Gastroesophageal sphincter (tissue), 4 donors: ENCODE results near the gene CDCA7. TPM values are rescaled to one million over a fixed set of nuclear protein-coding genes. Genes with fewer than 3 reads are reported as not detected.
"Not testable (repeated sequence)": the region's sequence is repeated elsewhere in the genome, so short reads cannot be mapped to it uniquely, and the experiment has no call there.

Source experiments
- ATAC-seq: fragments of 150-250 bp; one replicate; pipeline ENCODE4 v1.9.1; 2016; ENCODE audit warnings: mild to moderate bottlenecking, moderate library complexity
- H3K27ac ChIP-seq, 4 donors: fragments of 200-600 bp; sonication (generic) in 3 of 4; 1 replicate in 3 of 4; 2 replicates in 1 of 4; pipeline ENCODE4 v1.5.1; 2016 to 2019
- H3K27me3 ChIP-seq: fragments of 200-600 bp; sonication (generic); one replicate; pipeline ENCODE4 v1.5.1; 2019
- H3K36me3 ChIP-seq, 2 donors: fragments of 200-600 bp; sonication (generic); one replicate each; pipeline ENCODE4 v1.5.1; 2019; ENCODE audit warnings: control low read depth in 1 of 2
- H3K4me1 ChIP-seq, 3 donors: fragments of 200-600 bp; sonication (generic); 1 replicate in 2 of 3; 2 replicates in 1 of 3; pipeline ENCODE4 v1.5.1; 2016 to 2019; ENCODE audit warnings: control low read depth in 2 of 3
- H3K4me3 ChIP-seq, 2 donors: fragments of 200-600 bp; sonication (generic); one replicate each; pipeline ENCODE4 v1.5.1; 2019; ENCODE audit warnings: mild to moderate bottlenecking in 1 of 2, moderate library complexity in 1 of 2
- H3K9me3 ChIP-seq, 3 donors: fragments of 200-600 bp; sonication (generic); one replicate each; pipeline ENCODE4 v1.5.1; 2017 to 2019; ENCODE audit warnings: control low read depth in 2 of 3
- EP300 ChIP-seq: sonication (generic); formaldehyde crosslinking; IDR thresholded peaks from one replicate; pipeline ENCODE4 v1.6.1; 2017; ENCODE audit warnings: antibody characterized with exemption, mild to moderate bottlenecking
- POLR2A ChIP-seq, 2 donors: fragments of 450-650 bp; IDR thresholded peaks; one replicate each; pipeline ENCODE4 v1.6.1; 2017; ENCODE audit warnings: antibody characterized with exemption in 2 of 2, mild to moderate bottlenecking in 2 of 2, moderate library complexity in 1 of 2
- POLR2AphosphoS5 ChIP-seq: sonication (generic); formaldehyde crosslinking; IDR thresholded peaks from one replicate; pipeline ENCODE4 v1.6.1; 2017; ENCODE audit warnings: antibody characterized with exemption
- WGBS, 2 donors: methylation state at CpG; one replicate each; pipeline ENCODE4 v1.1.5; 2018; ENCODE audit warnings: low coverage in 1 of 2; 5-methylcytosine and 5-hydroxymethylcytosine counted together
- total RNA-seq, 4 donors: library from RNA; depleted of rRNA; stranded (reverse); fragments of >200 nt; gene quantifications; one replicate each; pipeline ENCODE4 v1.1.0, GENCODE V29; 2016
- TF ChIP-seq, protein P1 (sequence below), 4 experiments: fragments of 200-600 bp in 2 of 4; fragments of 450-650 bp in 2 of 4; sonication (generic) in 1 of 4; IDR thresholded peaks; one replicate each; pipeline ENCODE4 v1.5.1; 2017 to 2019; ENCODE audit warnings: antibody characterized with exemption in 4 of 4, mild to moderate bottlenecking in 2 of 4, moderate library complexity in 2 of 4

CDCA7 gene
- total RNA-seq, 4 donors from 2014 or later: 1.5 to 5.2 (median 4.0) TPM

GRCh38 chr2:173371023-173371422, 16.4 kb downstream of the CDCA7 start:
- Histone ChIP-seq H3K27me3 (no peaks in the 10 kb centered on the region), H3K4me1 (no peaks in the 10 kb centered on the region), H3K4me3 (no peak overlapping the region), H3K27ac (no peak overlapping the region), H3K9me3 (no peaks in the 10 kb centered on the region), H3K36me3 (peaks cover 0 to 22% of the 10 kb centered on the region in 2 donors)
- ATAC-seq: no peak
- WGBS, 2 donors: 72 to 80% methylated on average over 3 of the region's 3 CpGs
- TF ChIP-seq EP300 (no peak), POLR2A (IDR thresholded peaks at IDR 0.05) (no peak), POLR2AphosphoS5 (no peak)
- TF ChIP-seq, protein P1, sequence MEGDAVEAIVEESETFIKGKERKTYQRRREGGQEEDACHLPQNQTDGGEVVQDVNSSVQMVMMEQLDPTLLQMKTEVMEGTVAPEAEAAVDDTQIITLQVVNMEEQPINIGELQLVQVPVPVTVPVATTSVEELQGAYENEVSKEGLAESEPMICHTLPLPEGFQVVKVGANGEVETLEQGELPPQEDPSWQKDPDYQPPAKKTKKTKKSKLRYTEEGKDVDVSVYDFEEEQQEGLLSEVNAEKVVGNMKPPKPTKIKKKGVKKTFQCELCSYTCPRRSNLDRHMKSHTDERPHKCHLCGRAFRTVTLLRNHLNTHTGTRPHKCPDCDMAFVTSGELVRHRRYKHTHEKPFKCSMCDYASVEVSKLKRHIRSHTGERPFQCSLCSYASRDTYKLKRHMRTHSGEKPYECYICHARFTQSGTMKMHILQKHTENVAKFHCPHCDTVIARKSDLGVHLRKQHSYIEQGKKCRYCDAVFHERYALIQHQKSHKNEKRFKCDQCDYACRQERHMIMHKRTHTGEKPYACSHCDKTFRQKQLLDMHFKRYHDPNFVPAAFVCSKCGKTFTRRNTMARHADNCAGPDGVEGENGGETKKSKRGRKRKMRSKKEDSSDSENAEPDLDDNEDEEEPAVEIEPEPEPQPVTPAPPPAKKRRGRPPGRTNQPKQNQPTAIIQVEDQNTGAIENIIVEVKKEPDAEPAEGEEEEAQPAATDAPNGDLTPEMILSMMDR (IDR thresholded peaks at IDR 0.05): no peak

DNA sequence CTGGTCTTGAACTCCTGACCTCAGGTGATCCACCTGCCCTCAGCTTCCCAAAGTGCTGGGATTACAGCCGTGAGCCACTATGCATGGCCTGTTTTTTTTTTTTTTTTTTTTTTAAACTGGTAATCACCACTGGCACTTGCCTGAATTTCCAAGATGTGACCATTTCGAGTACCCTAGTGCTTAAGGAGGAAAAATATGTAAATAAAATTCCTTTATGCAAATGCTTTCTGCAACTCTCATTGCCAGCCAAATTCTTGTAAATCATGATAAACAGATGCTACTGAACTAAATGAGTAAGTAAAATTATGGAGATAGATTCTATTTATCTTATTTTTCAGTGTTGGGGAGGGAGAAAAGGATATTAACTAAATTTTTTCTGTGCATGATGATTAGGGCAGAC, 18.6 kb downstream of the CDCA7 start:
- Histone ChIP-seq H3K27me3 (no peaks in the 10 kb centered on the region), H3K4me3 (no peak overlapping the region), H3K4me1 (no peaks in the 10 kb centered on the region), H3K27ac (no peak overlapping the region), H3K36me3 (peaks cover 0 to under 1% of the 10 kb centered on the region in 2 donors), H3K9me3 (no peaks in the 10 kb centered on the region)
- 55 to 60% methylated on average over 1 to 2 of the region's 2 CpGs for WGBS, 2 donors
- no peak for ATAC-seq
- no peak for TF ChIP-seq POLR2A (IDR thresholded peaks at IDR 0.05)
- TF ChIP-seq POLR2AphosphoS5: no peak
- TF ChIP-seq, protein P1 (IDR thresholded peaks at IDR 0.05): no peak
- TF ChIP-seq EP300: no peak

DNA sequence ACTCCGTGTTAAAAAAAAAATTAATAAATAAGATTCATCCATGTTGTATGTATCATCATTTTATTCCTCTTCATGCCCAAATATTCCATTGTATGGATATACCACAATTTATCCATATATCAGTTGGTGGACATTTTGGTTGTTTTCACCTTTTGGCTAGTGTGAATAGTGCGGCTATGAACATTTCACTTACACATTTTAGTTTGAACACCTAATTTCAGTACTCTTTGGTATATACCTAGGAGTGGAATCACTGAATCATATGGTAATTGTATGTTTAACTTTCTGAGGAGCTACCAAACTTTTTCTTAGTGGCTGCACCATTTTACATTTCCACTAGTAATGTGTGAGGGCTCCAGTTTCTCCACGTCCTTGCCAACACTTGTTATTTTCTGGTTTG, 20.0 kb downstream of the CDCA7 start:
- no peaks in the 10 kb centered on the region for H3K4me1 ChIP-seq
- no peaks in the 10 kb centered on the region for H3K9me3 ChIP-seq
- no peaks in the 10 kb centered on the region for H3K27me3 ChIP-seq
- TF ChIP-seq, protein P1 (IDR thresholded peaks at IDR 0.05): no peak
- TF ChIP-seq POLR2AphosphoS5 (no peak), POLR2A (IDR thresholded peaks at IDR 0.05) (no peak), EP300 (no peak)
- no peak overlapping the region for H3K27ac ChIP-seq
- 85 to 86% methylated on average over 3 of the region's 3 CpGs for WGBS, 2 donors
- H3K36me3 ChIP-seq: no peaks in the 10 kb centered on the region
- no peak overlapping the region for H3K4me3 ChIP-seq
- no peak for ATAC-seq

- H3K27ac ChIP-seq, H3K4me1 ChIP-seq, H3K9me3 ChIP-seq, ATAC-seq, H3K36me3 ChIP-seq, H3K27me3 ChIP-seq, H3K4me3 ChIP-seq: not testable (repeated sequence)
- WGBS, 2 donors: 95% methylated on average over 3 of the region's 4 CpGs; no CpG with 5 or more reads in 1 of the 2 donors
Measured at GRCh38 chr2:173385534-173385933, 30.9 kb downstream of the CDCA7 start.

GRCh38 chr2:173386021-173386737, 31.5 kb downstream of the CDCA7 start:
- 80 to 83% methylated on average over 12 to 13 of the region's 18 CpGs for WGBS, 2 donors
- Histone ChIP-seq H3K36me3 (no peaks in the 10 kb centered on the region), H3K4me1 (no peaks in the 10 kb centered on the region), H3K27ac (no peak overlapping the region), H3K27me3 (no peaks in the 10 kb centered on the region), H3K9me3 (peaks cover 0 to 5% (median 0%) of the 10 kb centered on the region in 3 donors), H3K4me3 (no peak overlapping the region)
- no peak for ATAC-seq
- no peak for TF ChIP-seq EP300
- no peak for TF ChIP-seq POLR2AphosphoS5
- TF ChIP-seq, protein P1 (IDR thresholded peaks at IDR 0.05): no peak
- no peak for TF ChIP-seq POLR2A (IDR thresholded peaks at IDR 0.05)
